GM20000 (cell line): Measurements from ENCODE around the gene ASB2.

Source experiments
- DNase-seq: peaks from one replicate; pipeline ENCODE4 v3.0.0; 2012; ENCODE audit warnings: low spot score
- CTCF ChIP-seq: IDR thresholded peaks from 2 replicates; pipeline ENCODE4 v1.5.1; 2012; ENCODE audit warnings: mild to moderate bottlenecking, control low read depth; ENCODE audit errors: extremely low read depth, missing control alignments

The ASB2 gene

GRCh38 chr14:93954900-93955849, 21.2 kb downstream of the ASB2 start:
- DNase-seq = peak; percentile 62
- TF ChIP-seq CTCF = no peak

GRCh38 chr14:93954516-93954830, 21.9 kb downstream of the ASB2 start:
- TF ChIP-seq CTCF = no peak
- DNase-seq = no peak

GRCh38 chr14:93953739-93954515, 22.4 kb downstream of the ASB2 start:
- no peak for TF ChIP-seq CTCF
- DNase-seq = no peak

GRCh38 chr14:93953263-93953662, 23.1 kb downstream of the ASB2 start:
- no peak for TF ChIP-seq CTCF
- DNase-seq = no peak

GRCh38 chr14:93952829-93953228, 23.5 kb downstream of the ASB2 start:
- no peak for DNase-seq
- no peak for TF ChIP-seq CTCF

GRCh38 chr14:93951635-93952540, 24.5 kb downstream of the ASB2 start:
- DNase-seq = no peak
- no peak for TF ChIP-seq CTCF
